GM21576 (cell line): ENCODE measurements around the gene WEE1.
"Not testable (repeated sequence)": the region's sequence is repeated elsewhere in the genome, so short reads cannot be mapped to it uniquely, and the experiment has no call there.

ENCODE experiments used
- ATAC-seq: cut with Tn5 transposase; IDR thresholded peaks from one replicate; pipeline ENCODE4 v1.9.1; 2021; ENCODE audit warnings: mild to moderate bottlenecking, moderate library complexity; ENCODE audit not compliant: unreplicated experiment

WEE1 gene

DNA sequence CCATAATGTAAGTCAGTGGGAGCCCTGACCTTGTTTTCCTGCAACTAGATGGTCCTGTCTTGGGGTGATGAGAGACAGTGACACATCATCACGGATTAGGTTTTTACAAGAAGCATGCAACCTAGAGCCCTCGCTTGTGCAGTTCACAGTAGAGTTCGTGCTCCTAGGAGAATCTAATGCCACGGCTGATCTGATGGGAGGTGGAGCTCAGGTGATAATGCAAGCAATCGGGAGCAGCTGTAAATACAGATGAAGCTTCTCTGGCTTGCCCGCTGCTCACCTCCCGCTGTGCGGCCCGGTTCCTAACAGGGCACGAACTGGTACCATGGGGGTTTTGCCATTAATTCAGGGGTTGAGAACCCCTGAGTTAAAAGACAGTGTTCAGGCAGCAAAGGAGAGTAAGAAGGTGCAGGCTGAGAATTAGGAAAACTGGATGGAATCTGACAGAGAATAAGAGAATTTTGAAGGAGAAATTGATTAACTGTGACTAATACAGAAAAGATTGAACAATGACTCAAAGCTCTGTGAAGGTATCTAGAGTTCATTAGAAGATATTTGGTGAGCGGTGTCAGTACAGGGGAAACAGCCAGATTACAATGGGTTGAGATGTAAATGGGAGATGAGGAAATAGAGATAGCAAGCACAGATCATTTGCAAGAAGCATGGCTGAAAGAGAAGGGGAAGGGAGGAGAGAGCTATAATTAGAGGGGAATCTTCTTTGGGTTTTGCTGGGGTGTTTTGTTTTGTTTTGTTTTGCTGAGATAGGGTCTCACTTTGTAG is 21.0 kb downstream of the WEE1 start:
- no peak for ATAC-seq

GRCh38 chr11:9596926-9597464 is 23.5 kb downstream of the WEE1 start:
- ATAC-seq, result no peak

DNA sequence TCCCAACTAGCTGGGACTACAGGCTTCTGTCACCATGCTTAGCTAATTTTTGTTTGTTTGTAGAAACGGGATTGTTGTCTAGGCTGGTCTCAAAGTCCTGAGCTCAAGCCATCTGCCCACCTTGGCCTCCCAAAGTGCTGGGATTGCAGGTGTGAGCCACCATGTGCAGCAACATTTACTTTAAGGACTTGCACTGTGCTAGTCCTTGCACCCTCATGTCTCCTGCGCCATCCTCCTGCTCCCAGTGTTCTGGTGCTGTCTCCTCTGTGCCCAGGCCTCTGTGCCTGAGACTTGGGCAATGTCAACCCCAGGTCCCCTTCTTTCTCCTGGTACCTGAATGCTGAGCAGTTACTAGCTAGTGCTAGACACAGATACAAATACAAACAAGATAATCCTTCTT is 26.7 kb downstream of the WEE1 start:
- ATAC-seq, result no peak

- peak; percentile 51 for ATAC-seq
Observed at GRCh38 chr11:9600644-9601036, 27.2 kb downstream of the WEE1 start.

GRCh38 chr11:9601037-9601875 is 27.8 kb downstream of the WEE1 start:
- peak; percentile 78 for ATAC-seq

GRCh38 chr11:9601876-9602199 is 28.4 kb downstream of the WEE1 start:
- ATAC-seq, result no peak

DNA sequence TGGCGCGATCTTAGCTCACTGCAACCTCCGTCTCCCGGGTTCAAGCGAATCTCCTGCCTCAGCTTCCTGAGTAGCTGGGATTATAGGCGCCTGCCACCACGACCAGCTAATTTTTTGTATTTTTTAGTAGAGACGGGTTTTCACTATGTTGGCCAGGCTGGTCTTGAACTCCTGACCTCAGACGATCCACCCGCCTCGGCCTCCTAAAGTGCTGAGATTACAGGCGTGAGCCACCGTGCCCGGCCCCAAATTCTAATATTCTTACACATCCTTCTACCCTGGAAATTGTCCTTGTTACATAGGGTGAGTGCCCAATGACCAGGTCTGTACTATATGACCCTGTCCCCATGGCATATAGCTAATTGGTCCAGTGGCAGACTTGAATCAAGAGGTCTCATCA is 29.7 kb downstream of the WEE1 start:
- not testable (repeated sequence) for ATAC-seq

- no peak for ATAC-seq
Observed at GRCh38 chr11:9604134-9604533, 30.7 kb downstream of the WEE1 start.

DNA sequence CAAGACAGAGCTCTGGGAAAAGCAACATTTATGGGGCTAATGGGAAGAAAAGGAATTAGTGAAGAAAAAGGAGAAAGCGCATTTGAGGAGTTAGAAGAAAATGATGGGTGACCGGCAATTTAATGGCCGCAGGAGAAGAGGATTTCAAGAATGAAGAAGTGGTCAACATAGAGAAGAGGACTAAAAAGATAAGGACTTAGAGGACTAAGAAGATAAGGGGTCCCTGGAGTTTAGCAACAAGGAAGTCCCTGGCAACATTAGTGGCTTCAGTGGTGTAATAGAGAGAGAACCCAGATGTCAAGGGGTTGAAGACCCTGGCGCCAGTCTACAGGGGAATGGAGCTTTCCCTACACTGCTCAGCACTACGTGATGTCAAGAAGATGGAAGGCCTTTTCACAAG is 32.3 kb downstream of the WEE1 start:
- ATAC-seq, result no peak

DNA sequence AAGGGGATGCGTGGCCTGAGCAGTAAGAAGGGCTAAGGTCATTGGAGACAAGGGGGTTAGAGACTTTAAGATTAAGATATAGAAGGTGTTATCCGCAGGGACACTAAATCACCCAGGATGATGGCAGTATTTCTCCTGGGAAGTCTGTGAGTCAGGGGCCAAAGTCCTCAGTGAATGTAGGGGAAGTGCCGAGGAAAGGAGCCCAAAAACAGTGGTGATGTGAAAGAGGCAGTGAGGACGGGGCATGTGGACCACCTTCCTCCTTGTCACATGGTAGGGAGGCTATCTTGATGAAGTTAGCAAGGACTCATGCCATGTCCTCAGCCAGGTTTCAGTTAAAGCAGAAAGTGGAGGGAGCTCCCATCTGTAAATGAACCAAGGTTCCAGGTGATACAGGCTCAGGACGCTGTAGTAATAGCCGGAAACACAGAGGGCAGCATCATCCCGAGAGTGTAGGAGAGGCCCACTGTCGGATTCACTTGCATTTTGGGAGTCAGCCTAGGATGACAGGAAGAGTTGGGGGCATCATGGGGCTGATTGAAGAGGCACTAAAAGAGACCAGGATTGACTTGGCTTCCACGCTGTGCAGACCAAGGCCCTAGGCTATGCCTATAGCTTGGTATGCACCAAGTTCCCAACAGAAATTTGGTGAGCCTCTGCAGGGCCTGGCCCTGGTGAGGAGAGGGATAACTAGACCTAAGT is 33.5 kb downstream of the WEE1 start:
- no peak for ATAC-seq

DNA sequence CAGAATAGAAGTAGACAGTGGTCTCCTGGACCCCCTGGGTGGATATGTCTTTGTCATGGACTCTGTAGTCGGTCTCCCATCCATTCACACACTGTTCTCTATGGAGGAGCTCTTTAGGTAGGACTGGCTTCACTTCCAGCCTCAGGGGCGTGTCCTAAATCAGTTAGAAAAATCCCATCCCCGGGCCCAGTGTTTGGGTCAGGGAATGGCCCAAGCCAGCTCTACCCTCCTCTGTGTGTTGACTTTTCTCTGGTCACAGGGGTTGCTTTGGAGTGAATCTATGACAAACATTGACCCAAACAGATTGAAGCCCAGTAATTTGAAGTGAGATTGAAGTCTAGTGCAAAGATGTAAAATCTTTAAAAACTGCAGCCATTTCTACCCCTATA is 34.0 kb downstream of the WEE1 start:
- ATAC-seq, result no peak

DNA sequence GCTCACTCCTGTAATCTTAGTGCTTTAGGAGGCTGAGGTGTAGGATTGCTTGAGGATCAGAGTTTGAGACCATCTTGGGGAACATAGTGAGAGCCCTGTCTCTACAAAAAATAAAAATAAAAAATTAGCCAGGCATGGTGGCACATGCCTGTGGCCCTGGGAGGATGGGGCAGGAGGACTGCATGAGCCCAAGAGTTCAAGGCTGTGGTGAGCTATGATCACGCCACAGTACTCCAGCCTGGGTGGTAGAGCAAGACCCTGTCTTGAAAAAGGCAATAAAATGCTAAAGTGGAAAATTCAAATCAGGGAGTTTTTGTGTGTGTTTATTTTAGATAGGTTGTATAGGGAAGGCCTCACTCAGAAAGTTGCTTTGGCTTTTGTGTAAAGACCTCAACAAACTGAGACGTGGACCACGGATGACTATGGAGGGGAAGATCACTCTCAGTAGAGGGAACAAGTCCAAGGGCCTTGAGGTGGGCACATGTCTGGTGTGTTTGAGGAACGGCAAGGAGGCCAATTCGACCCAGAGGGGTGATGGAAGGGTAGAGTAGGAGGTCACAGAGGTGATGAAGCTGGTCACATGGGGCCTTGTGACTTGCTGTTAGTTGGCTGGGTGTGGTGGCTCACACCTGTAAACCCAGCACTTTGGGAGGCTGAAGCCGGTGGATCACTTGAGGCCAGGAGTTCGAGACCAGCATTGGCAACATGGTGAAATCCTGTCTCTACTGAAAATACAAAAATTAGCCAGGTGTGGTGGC is 35.7 kb downstream of the WEE1 start:
- no peak for ATAC-seq

DNA sequence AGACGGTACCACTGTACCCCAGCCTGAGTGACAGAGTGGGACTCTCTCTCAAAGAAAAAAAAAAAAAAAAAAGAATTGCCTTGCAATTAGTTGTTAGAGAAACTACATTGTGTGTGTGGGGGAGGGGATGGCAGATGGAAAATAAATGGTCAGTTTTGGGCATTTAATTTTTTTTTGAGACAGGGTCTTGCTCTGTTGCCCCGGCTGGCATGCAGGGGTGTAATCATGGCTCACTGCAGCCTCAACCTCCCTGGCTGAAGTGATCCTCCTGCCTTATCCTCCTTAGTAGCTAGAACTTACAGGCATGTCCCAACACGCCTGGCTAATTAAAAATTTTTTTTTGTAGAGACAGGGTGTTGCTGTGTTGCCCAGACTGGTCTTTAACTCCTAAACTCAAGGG is 36.4 kb downstream of the WEE1 start:
- no peak for ATAC-seq

- peak; percentile 41 for ATAC-seq
Observed at GRCh38 chr11:9613118-9613829, 39.8 kb downstream of the WEE1 start.

DNA sequence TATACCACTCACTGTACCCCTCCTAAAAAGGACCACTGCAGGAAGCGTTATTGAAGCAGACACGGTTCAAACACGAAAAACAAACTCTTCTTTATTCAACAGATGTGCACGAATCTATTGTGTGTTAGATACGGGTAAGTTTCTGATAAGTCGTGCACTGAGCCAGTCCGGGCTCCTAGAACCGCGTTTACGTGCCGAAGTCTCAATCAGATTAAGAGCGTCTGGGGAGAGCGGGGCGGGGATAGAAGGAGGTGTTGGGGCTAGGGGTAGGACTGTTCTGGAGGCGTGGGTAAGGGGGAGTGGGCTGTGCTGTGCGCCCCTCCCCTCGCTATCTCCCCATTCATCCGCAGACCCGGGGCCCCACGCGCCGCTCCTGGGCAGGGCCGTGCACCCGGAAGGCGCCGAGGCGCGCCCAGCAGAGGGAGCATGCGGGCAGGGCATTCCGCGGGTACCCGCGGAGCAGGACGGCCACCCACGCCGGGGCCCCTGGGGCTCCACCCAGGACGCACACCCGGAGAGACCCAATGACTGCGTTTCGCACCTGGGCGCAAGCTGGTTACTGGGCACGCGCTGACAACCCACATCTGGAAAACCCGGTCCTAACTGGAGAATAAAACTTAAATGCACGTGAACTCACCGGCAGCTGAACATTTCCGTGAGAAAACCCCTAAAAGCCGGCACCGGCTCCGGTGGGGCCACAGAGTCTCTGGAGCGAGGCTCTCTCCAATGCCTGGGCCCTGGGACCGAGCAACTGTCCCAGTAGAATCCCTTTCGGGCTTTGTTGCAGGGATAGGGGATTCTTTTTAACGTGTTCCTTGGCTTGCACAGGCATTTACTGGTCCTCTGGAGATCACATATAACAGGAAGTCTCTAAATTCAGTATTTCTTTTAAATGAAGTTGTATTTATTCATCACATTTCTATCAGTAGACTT is 40.6 kb downstream of the WEE1 start:
- ATAC-seq, result peak; percentile 67

DNA sequence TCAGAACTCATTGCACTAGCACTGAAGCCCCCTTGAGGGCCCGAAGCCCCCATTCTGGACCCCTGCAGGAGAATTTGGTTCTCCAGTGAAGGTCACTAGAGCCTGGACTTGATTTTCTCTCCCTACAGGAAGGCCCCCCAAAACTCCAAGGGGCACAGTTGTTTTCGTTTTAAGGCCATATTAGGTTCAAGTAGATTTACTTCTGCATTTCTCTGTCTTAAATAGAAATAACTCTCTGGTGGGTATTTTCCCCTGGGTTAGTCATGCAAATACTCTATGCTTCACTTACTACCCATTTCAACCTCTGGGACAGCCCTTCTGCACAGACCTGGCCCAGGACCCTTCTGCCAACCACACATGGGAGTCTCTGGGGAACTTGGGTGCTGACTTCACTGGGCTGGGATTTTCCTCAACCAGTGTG is 41.6 kb downstream of the WEE1 start:
- peak; percentile 47 for ATAC-seq

GRCh38 chr11:9616042-9616675 is 42.7 kb downstream of the WEE1 start:
- no peak for ATAC-seq

DNA sequence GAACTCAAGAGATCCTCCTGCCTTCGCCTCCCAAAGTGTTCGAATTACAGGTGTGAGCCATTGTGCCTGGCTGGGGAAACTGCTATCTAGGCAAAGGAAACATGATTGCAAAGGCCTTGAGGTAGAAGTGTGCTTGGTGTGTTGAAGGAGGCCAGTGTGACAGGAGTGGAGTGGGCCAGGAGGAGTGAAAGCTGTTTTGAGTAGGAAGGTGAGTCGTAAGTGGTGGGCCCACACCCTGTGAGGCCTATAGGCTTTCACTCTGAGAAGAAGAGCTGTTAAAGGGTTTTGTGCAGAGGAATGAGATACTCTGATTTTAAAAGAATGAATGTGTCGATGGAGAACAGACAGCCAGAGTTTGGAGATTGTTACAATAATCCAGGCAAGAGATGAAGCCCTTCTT is 43.4 kb downstream of the WEE1 start:
- no peak for ATAC-seq

GRCh38 chr11:9617940-9618339 is 44.5 kb downstream of the WEE1 start:
- ATAC-seq, result no peak
